HepG2 (cell line): ENCODE results near the gene FNDC3B. TPM values are rescaled to one million over a fixed set of nuclear protein-coding genes. Genes with fewer than 3 reads are reported as not detected.

Experiments used
- ATAC-seq: fragments of 200-7000 bp; cut with Tn5 transposase; 3 replicates; pipeline ENCODE4 v1.9.1; 2020; ENCODE audit warnings: mild to moderate bottlenecking, moderate library complexity
- BruUV-seq: library from RNA; stranded (reverse); fragments of 400-500 nt; replicated peaks from 2 replicates; lab custom pipeline; 2021; lab: Mats Ljungman, UMichigan
- CTCF ChIA-PET: fragments of 300-600 bp; formaldehyde crosslinking; extraction: SDS; loops from one replicate; lab custom pipeline; 2021; ENCODE audit warnings: low total read pairs, inconsistent platforms, low intra/inter-chr PET ratio; lab: Yijun Ruan, JAX
- POLR2A ChIA-PET: fragments of 350-600 bp; sonication (Branson Sonifier 250); formaldehyde crosslinking; loops from one replicate; lab custom pipeline; 2020; ENCODE audit warnings: antibody characterized with exemption, inconsistent platforms; lab: Yijun Ruan, JAX
- DNase-seq: peaks from one replicate; pipeline ENCODE4 v3.0.0-alpha.2; 2015; ENCODE audit warnings: low spot score
- FAIRE-seq: peaks from 3 replicates; lab custom pipeline; 2011; peaks lifted over from hg19 to GRCh38; lab: Jason Lieb, UNC
- H2AFZ ChIP-seq: one replicate; pipeline ENCODE4 v1.6.1; 2011; ENCODE audit warnings: low read length, inconsistent platforms
- H3K27ac ChIP-seq: fragments of 300-600 bp; 3 replicates; pipeline ENCODE4 v1.8.0; 2011; ENCODE audit warnings: mixed run types, mild to moderate bottlenecking, mixed read lengths, low read length, inconsistent platforms; ENCODE audit not compliant: insufficient read depth; ENCODE audit errors: extremely low read length
- H3K27me3 ChIP-seq, 2 experiments: fragments of 200-600 bp in 1 of 2; 2 replicates in 1 of 2; 3 replicates in 1 of 2; pipeline versions ENCODE4 v1.6.0 to v1.8.0; 2011; ENCODE audit warnings: low read length in 2 of 2, mild to moderate bottlenecking in 2 of 2, moderate library complexity in 2 of 2, inconsistent platforms in 1 of 2; ENCODE audit not compliant: insufficient read depth in 2 of 2, control insufficient read depth in 1 of 2
- H3K36me3 ChIP-seq, 2 experiments: fragments of 200-600 bp in 1 of 2; replicated peaks in 1 of 2; 2 replicates in 1 of 2; 3 replicates in 1 of 2; pipeline versions ENCODE4 v1.5.1 to v1.8.0; 2011; ENCODE audit warnings: low read length in 2 of 2, inconsistent platforms in 1 of 2; ENCODE audit not compliant: insufficient read depth in 2 of 2, control insufficient read depth in 1 of 2
- H3K4me1 ChIP-seq: 2 replicates; pipeline ENCODE4 v1.5.1; 2012; ENCODE audit warnings: low read length, inconsistent platforms; ENCODE audit not compliant: insufficient read depth
- H3K4me2 ChIP-seq: 2 replicates; pipeline ENCODE4 v1.6.0; 2011; ENCODE audit warnings: low read depth, low read length, inconsistent platforms
- H3K4me3 ChIP-seq, 3 experiments: fragments of 200-600 bp in 1 of 3; sonication (generic), shearing (Covaris generic) in 1 of 3; replicated peaks in 1 of 3; 2 replicates each; pipeline ENCODE4 v1.5.1; 2011 to 2016; ENCODE audit warnings: low read length in 3 of 3, inconsistent platforms in 2 of 3, low read depth in 2 of 3, mild to moderate bottlenecking in 2 of 3, control low read depth in 1 of 3, mixed read lengths in 1 of 3; ENCODE audit not compliant: insufficient read depth in 1 of 3
- H3K79me2 ChIP-seq: one replicate; pipeline ENCODE4 v1.6.1; 2011; ENCODE audit warnings: low read length, inconsistent platforms; ENCODE audit not compliant: insufficient read depth
- H3K9ac ChIP-seq: 2 replicates; pipeline ENCODE4 v1.6.0; 2011; ENCODE audit warnings: mild to moderate bottlenecking, low read depth, low read length, inconsistent platforms; ENCODE audit not compliant: insufficient read depth
- H3K9me3 ChIP-seq: 2 replicates; pipeline ENCODE4 v1.5.1; 2012; ENCODE audit warnings: mild to moderate bottlenecking, low read length
- H4K20me1 ChIP-seq: 2 replicates; pipeline ENCODE4 v1.6.0; 2011; ENCODE audit warnings: inconsistent platforms, mild to moderate bottlenecking, low read length, moderate library complexity; ENCODE audit not compliant: insufficient read depth
- ARNTL ChIP-seq: sonication (generic); formaldehyde crosslinking; IDR thresholded peaks from 2 replicates; pipeline ENCODE4 v1.4.0; 2020; ENCODE audit warnings: mild to moderate bottlenecking, missing genetic modification reagents
- JDP2 ChIP-seq: sonication (generic); formaldehyde crosslinking; IDR thresholded peaks from 2 replicates; pipeline ENCODE4 v1.8.1; 2022; ENCODE audit warnings: missing genetic modification reagents, borderline replicate concordance
- PTBP1 ChIP-seq: fragments of 200-400 bp; formaldehyde crosslinking; IDR thresholded peaks from 2 replicates; pipeline ENCODE4 v1.6.1; 2018; ENCODE audit warnings: low read length, low read depth; ENCODE audit not compliant: poor library complexity, severe bottlenecking
- RELA ChIP-seq: sonication (generic); formaldehyde crosslinking; IDR thresholded peaks from 2 replicates; pipeline ENCODE4 v1.4.0; 2020; ENCODE audit warnings: missing genetic modification reagents
- RFX3 ChIP-seq: IDR thresholded peaks from 2 replicates; pipeline ENCODE4 v1.6.1; 2016; ENCODE audit warnings: missing biosample characterization, missing genetic modification reagents
- RNF2 ChIP-seq: fragments of 450-650 bp; conservative IDR thresholded peaks from 2 replicates; pipeline ENCODE4 v1.6.1; 2016; ENCODE audit warnings: low read depth
- THAP11 ChIP-seq: IDR thresholded peaks from 2 replicates; pipeline ENCODE4 v1.6.1; 2016; ENCODE audit warnings: missing biosample characterization, missing genetic modification reagents
- ZNF678 ChIP-seq: sonication (generic); formaldehyde crosslinking; IDR thresholded peaks from 2 replicates; pipeline ENCODE4 v1.4.0; 2020; ENCODE audit warnings: mild to moderate bottlenecking, missing genetic modification reagents
- ZNF746 ChIP-seq: sonication (generic); formaldehyde crosslinking; IDR thresholded peaks from 2 replicates; pipeline ENCODE4 v1.8.0; 2022; ENCODE audit warnings: mild to moderate bottlenecking, missing genetic modification reagents
- WGBS: methylation state at CpG from one replicate; pipeline ENCODE4 v1.1.6; 2017; ENCODE audit warnings: low lambda C conversion rate; 5-methylcytosine and 5-hydroxymethylcytosine counted together
- in situ Hi-C: cut with HindIII; loops from 2 replicates; pipeline ENCODE4 v1.10.0; 2017; ENCODE audit warnings: low pct_unique_long_range_greater_than_20kb; ENCODE audit not compliant: extremely low pct_ligation_motif_present
- intact Hi-C: fragments of 100-400 bp; cut with micrococcal nuclease; formaldehyde crosslinking; loops from one replicate; pipeline ENCODE4 v1.10.0; 2022; ENCODE audit not compliant: unreplicated experiment
- polyA plus RNA-seq, 8 experiments: library from polyadenylated mRNA; depleted of rRNA in 3 of 8; stranded (reverse) in 7 of 8; unstranded in 1 of 8; fragments of >200 nt; fragmentation: Illumina TruSeq in 4 of 8; extraction: Trizol in 4 of 8; gene quantifications; 2 replicates each; pipeline versions ENCODE4 v1.2.1 to v1.2.3, GENCODE V29; 2011 to 2016; ENCODE audit warnings: low read depth in 4 of 8, missing spikeins in 1 of 8, mixed read lengths in 1 of 8; ENCODE audit not compliant: insufficient read depth in 1 of 8
- total RNA-seq, 5 experiments: library from RNA; depleted of rRNA; stranded (reverse); fragments of >200 nt; fragmentation: Illumina TruSeq; extraction: Trizol; gene quantifications; 2 replicates each; pipeline ENCODE4 v1.2.3, GENCODE V29; 2016; ENCODE audit warnings: low read depth in 1 of 5
- TF ChIP-seq, protein P1 (sequence below): sonication (generic); formaldehyde crosslinking; IDR thresholded peaks from 2 replicates; pipeline ENCODE4 v1.8.1; 2022; ENCODE audit warnings: low read depth, mild to moderate bottlenecking, missing genetic modification reagents
- TF ChIP-seq, protein P2 (sequence below): sonication (generic); formaldehyde crosslinking; IDR thresholded peaks from 2 replicates; pipeline ENCODE4 v1.9.0; 2021; ENCODE audit warnings: missing genetic modification reagents, mild to moderate bottlenecking, borderline replicate concordance
- TF ChIP-seq, protein P3 (sequence below): sonication (generic); formaldehyde crosslinking; IDR thresholded peaks from 2 replicates; pipeline ENCODE4 v1.9.0; 2021; ENCODE audit warnings: missing genetic modification reagents, borderline replicate concordance
- TF ChIP-seq, protein P4 (sequence below): sonication (generic); formaldehyde crosslinking; conservative IDR thresholded peaks from 2 replicates; pipeline ENCODE4 v1.8.0; 2022; ENCODE audit warnings: low read depth, missing genetic modification reagents
- TF ChIP-seq, protein P5 (sequence below): sonication (generic); formaldehyde crosslinking; IDR thresholded peaks from 2 replicates; pipeline ENCODE4 v1.4.0; 2020; ENCODE audit warnings: missing genetic modification reagents
- TF ChIP-seq, protein P6 (sequence below): sonication (generic); formaldehyde crosslinking; IDR thresholded peaks from 2 replicates; pipeline ENCODE4 v1.5.1; 2020; ENCODE audit warnings: missing genetic modification reagents, mild to moderate bottlenecking, borderline replicate concordance

Gene FNDC3B
- total and polyA plus RNA-seq, 2 of the 13 experiments (the other 11 are each of a cell fraction or from before 2014, with no cell fraction given), result 74.8 to 103 TPM

DNA sequence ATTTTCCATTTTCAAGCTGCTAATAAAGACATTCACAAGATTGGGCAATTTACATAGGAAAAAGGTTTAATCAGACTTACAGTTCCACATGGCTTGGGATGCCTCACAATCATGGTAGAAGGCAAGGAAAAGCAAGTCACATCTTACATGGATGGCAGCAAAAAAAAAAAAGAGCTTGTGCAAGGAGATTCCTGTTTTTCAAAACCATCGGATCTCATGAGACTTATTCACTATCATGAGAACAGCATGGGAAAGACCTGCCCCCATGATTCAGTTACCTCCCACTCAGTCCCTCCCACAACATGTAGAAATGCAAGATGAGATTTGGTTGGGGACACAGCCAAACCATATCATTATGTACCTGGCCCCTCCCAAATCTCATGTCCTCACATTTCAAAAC, 202.0 kb downstream of the FNDC3B start:
- Histone ChIP-seq H3K4me2 (no peak overlapping the region), H3K4me1 (peaks cover 9% of the 10 kb centered on the region; the same call in 1 of the 2 replicates), H3K9me3 (peaks cover 10% of the 10 kb centered on the region; the same call in 1 of the 2 replicates), H3K27me3 (no peaks in the 10 kb centered on the region), H3K27ac (no peak overlapping the region), H3K9ac (no peak overlapping the region), H3K36me3 (peaks cover 28 to 71% of the 10 kb centered on the region in 2 experiments), H3K79me2 (peaks cover 91% of the 10 kb centered on the region), H4K20me1 (peaks cover 93% of the 10 kb centered on the region), H2AFZ (no peak overlapping the region), H3K4me3 (no peak overlapping the region)
- intact Hi-C loops (no loop called here), in situ Hi-C loops (no loop called here)
- ChIA-PET CTCF (no interaction called here), POLR2A (no interaction called here)
- BruUV-seq, result no TSS peak
- FAIRE-seq (no peak), DNase-seq (no peak), ATAC-seq (no peak)
- WGBS, result 100% methylated on average over 1 of the region's 1 CpG
- TF ChIP-seq THAP11 (CRISPR knock-in tag) (no peak), RELA (CRISPR knock-in tag) (no peak), ZNF678 (no peak), RFX3 (CRISPR knock-in tag) (no peak), JDP2 (no peak), ZNF746 (CRISPR knock-in tag) (no peak), RNF2 (no peak), ARNTL (CRISPR knock-in tag) (no peak), PTBP1 (no peak)
- TF ChIP-seq, protein P1, sequence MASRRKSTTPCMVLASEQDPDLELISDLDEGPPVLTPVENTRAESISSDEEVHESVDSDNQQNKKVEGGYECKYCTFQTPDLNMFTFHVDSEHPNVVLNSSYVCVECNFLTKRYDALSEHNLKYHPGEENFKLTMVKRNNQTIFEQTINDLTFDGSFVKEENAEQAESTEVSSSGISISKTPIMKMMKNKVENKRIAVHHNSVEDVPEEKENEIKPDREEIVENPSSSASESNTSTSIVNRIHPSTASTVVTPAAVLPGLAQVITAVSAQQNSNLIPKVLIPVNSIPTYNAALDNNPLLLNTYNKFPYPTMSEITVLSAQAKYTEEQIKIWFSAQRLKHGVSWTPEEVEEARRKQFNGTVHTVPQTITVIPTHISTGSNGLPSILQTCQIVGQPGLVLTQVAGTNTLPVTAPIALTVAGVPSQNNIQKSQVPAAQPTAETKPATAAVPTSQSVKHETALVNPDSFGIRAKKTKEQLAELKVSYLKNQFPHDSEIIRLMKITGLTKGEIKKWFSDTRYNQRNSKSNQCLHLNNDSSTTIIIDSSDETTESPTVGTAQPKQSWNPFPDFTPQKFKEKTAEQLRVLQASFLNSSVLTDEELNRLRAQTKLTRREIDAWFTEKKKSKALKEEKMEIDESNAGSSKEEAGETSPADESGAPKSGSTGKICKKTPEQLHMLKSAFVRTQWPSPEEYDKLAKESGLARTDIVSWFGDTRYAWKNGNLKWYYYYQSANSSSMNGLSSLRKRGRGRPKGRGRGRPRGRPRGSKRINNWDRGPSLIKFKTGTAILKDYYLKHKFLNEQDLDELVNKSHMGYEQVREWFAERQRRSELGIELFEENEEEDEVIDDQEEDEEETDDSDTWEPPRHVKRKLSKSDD (CRISPR knock-in tag), result no peak
- TF ChIP-seq, protein P2, sequence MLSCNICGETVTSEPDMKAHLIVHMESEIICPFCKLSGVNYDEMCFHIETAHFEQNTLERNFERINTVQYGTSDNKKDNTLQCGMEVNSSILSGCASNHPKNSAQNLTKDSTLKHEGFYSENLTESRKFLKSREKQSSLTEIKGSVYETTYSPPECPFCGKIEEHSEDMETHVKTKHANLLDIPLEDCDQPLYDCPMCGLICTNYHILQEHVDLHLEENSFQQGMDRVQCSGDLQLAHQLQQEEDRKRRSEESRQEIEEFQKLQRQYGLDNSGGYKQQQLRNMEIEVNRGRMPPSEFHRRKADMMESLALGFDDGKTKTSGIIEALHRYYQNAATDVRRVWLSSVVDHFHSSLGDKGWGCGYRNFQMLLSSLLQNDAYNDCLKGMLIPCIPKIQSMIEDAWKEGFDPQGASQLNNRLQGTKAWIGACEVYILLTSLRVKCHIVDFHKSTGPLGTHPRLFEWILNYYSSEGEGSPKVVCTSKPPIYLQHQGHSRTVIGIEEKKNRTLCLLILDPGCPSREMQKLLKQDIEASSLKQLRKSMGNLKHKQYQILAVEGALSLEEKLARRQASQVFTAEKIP (CRISPR knock-in tag), result no peak
- TF ChIP-seq, protein P3, sequence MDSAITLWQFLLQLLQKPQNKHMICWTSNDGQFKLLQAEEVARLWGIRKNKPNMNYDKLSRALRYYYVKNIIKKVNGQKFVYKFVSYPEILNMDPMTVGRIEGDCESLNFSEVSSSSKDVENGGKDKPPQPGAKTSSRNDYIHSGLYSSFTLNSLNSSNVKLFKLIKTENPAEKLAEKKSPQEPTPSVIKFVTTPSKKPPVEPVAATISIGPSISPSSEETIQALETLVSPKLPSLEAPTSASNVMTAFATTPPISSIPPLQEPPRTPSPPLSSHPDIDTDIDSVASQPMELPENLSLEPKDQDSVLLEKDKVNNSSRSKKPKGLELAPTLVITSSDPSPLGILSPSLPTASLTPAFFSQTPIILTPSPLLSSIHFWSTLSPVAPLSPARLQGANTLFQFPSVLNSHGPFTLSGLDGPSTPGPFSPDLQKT (CRISPR knock-in tag), result no peak
- TF ChIP-seq, protein P4, sequence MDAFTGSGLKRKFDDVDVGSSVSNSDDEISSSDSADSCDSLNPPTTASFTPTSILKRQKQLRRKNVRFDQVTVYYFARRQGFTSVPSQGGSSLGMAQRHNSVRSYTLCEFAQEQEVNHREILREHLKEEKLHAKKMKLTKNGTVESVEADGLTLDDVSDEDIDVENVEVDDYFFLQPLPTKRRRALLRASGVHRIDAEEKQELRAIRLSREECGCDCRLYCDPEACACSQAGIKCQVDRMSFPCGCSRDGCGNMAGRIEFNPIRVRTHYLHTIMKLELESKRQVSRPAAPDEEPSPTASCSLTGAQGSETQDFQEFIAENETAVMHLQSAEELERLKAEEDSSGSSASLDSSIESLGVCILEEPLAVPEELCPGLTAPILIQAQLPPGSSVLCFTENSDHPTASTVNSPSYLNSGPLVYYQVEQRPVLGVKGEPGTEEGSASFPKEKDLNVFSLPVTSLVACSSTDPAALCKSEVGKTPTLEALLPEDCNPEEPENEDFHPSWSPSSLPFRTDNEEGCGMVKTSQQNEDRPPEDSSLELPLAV, result no peak
- TF ChIP-seq, protein P5, sequence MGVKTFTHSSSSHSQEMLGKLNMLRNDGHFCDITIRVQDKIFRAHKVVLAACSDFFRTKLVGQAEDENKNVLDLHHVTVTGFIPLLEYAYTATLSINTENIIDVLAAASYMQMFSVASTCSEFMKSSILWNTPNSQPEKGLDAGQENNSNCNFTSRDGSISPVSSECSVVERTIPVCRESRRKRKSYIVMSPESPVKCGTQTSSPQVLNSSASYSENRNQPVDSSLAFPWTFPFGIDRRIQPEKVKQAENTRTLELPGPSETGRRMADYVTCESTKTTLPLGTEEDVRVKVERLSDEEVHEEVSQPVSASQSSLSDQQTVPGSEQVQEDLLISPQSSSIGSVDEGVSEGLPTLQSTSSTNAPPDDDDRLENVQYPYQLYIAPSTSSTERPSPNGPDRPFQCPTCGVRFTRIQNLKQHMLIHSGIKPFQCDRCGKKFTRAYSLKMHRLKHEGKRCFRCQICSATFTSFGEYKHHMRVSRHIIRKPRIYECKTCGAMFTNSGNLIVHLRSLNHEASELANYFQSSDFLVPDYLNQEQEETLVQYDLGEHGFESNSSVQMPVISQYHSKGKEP, result no peak
- TF ChIP-seq, protein P6, sequence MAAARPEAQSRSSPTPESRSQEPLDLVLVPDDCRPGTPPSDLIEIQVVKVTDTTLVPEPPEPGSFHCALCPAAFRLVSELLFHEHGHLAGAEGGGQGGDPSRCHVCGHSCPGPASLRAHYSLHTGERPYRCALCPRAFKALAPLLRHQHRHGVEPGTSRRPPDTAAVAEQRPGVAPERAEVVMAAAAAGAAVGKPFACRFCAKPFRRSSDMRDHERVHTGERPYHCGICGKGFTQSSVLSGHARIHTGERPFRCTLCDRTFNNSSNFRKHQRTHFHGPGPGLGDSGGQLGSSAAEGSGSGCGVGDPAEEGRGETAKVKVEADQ (CRISPR knock-in tag), result no peak
